Ishikawa (cell line): Measurements from ENCODE around the gene GFPT1.

ENCODE experiments used
- CEBPB ChIP-seq: IDR thresholded peaks from 2 replicates; pipeline ENCODE4 v1.6.1; 2012
- CREB1 ChIP-seq: IDR thresholded peaks from 2 replicates; pipeline ENCODE4 v1.6.1; 2012; ENCODE audit warnings: low read depth
- EGR1 ChIP-seq: IDR thresholded peaks from 2 replicates; pipeline ENCODE4 v1.6.1; 2012
- EP300 ChIP-seq: IDR thresholded peaks from 2 replicates; pipeline ENCODE4 v1.6.1; 2012; ENCODE audit warnings: borderline replicate concordance
- RAD21 ChIP-seq: IDR thresholded peaks from 2 replicates; pipeline ENCODE4 v1.6.1; 2012; ENCODE audit warnings: low read depth
- REST ChIP-seq: IDR thresholded peaks from 2 replicates; pipeline ENCODE4 v1.6.1; 2012; ENCODE audit warnings: low read depth, mild to moderate bottlenecking
- TCF12 ChIP-seq: IDR thresholded peaks from 2 replicates; pipeline ENCODE4 v1.6.1; 2012; ENCODE audit warnings: low read depth
- YY1 ChIP-seq: IDR thresholded peaks from 2 replicates; pipeline ENCODE4 v1.6.1; 2012; ENCODE audit warnings: low read depth
- TF ChIP-seq, protein P1 (sequence below): IDR thresholded peaks from 2 replicates; pipeline ENCODE4 v1.6.1; 2012

DNA sequence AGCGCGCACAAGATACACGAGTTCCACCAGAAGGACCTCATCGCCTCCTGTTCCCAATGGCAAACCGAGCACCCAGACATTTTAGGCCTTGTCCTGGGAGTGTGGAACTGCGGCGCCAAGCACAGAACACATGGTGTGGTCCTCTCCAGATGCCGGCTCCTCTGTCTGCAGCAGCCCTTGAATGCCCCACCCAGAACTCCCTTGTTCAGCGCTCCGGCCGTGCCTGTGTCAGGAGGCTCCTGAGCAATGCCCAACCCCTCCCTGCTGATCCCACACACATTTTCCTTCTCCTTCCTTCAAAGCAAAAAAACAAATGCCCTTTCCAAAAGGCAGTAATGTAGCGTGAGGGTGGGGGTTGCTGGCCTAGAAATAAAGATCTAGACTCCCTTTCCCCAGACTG, 89.8 kb downstream of the GFPT1 start:
- TF ChIP-seq EGR1 (no peak), YY1 (no peak), REST (no peak), CEBPB (no peak), EP300 (no peak), TCF12 (no peak), CREB1 (no peak), RAD21 (no peak)
- TF ChIP-seq, protein P1, sequence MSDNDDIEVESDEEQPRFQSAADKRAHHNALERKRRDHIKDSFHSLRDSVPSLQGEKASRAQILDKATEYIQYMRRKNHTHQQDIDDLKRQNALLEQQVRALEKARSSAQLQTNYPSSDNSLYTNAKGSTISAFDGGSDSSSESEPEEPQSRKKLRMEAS: no peak
